GM12801 (cell line): ENCODE results near the gene LCT.

Source experiments
- TF ChIP-seq, protein P1 (sequence below): IDR thresholded peaks from one replicate; pipeline ENCODE4 v1.5.1; 2011; ENCODE audit warnings: control low read depth; ENCODE audit not compliant: insufficient read length; ENCODE audit errors: extremely low read depth

LCT gene

DNA sequence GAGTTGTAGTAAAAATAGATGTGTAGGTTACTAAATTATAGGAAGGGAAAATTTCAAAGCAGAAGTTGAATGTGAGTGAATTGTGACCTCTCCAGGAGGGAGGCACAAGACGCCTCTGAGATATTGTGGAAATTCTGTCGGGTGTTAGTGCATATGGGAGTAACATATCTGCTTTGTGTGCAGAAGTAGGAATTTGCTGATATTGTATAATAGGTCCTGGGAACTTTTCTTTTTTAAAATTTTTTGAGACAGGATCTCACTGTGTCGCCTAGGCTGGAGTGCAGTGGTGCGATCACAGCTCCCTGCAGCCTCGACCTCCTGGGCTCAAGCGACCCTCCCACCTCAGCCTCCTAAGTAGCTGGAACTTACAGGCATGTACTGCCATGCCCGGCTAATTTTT lies 60.6 kb downstream of the LCT start:
- TF ChIP-seq, protein P1, sequence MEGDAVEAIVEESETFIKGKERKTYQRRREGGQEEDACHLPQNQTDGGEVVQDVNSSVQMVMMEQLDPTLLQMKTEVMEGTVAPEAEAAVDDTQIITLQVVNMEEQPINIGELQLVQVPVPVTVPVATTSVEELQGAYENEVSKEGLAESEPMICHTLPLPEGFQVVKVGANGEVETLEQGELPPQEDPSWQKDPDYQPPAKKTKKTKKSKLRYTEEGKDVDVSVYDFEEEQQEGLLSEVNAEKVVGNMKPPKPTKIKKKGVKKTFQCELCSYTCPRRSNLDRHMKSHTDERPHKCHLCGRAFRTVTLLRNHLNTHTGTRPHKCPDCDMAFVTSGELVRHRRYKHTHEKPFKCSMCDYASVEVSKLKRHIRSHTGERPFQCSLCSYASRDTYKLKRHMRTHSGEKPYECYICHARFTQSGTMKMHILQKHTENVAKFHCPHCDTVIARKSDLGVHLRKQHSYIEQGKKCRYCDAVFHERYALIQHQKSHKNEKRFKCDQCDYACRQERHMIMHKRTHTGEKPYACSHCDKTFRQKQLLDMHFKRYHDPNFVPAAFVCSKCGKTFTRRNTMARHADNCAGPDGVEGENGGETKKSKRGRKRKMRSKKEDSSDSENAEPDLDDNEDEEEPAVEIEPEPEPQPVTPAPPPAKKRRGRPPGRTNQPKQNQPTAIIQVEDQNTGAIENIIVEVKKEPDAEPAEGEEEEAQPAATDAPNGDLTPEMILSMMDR: no peak

DNA sequence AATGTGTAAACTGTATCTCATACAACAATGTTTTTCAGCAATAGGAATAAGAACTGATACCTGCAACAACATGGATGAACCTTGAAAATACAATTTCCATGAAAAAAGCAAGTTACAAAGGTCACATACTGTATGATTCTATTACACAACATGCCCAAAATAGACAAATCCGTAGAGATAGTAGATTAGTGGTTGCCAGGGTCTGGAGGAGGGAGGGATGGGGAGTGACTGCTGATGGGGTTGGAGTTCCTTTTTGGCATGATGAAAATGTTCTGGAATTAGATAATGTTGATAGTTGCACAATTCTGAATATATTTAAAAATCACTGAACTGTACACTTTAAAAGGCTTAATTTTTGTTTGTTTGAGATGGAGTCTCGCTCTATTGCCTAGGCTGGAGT lies 61.6 kb downstream of the LCT start:
- TF ChIP-seq, protein P1: no peak

DNA sequence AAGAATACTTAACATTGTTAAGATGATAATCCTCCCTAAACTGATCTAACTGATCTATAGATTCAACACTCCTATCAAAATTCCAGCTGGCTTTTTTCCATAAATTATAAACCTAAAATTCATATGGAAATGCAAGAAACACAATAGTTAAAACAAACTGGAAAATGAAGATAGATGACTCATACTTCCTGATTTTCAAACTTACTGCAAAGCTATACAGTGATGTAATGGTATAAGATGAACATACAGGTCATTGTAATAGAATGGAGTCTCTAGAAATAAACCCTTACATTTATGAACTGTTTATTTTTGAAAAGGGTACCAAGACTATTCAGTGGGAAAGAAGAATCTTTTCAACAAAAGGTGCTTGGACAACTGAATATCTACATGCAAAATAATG lies 63.1 kb downstream of the LCT start:
- TF ChIP-seq, protein P1: no peak

DNA sequence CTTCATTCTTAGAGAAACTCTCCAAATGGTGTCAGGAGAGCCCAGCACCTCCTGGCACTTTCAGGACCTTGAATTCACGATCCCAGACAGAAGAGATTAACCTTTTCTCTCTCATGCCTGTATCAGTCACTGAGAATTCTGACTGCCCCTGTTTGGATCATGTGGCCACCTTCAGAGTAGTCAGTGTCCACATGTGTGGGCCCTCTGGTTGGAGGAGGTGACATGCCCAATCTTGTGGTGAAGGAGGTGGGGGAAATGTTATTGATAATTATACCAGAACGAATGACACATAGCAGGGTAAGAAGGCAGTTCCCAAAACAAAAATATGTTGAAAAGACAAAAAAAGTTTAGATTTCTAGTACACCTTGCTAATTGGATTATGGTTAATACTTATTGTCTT lies 63.7 kb downstream of the LCT start:
- TF ChIP-seq, protein P1: no peak

DNA sequence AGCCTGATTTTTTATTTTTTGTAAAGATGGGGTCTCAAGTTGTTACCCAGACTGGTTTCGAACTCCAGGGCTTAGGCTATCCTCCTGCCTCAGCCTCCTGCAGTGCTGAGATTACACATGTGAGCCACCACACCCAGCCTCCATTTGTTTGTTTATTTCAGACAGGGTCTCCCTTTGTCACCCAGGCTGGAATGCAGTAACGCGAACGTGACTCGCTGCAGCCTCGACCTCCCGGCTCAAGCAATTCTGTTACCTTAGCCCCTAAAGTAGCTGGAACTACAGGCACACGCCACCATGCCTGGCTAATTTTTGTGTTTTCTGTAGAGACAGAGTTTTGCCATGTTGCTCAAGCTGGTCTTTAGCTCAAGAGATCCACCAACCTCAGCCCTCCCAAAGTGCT lies 68.1 kb downstream of the LCT start:
- TF ChIP-seq, protein P1: no peak

DNA sequence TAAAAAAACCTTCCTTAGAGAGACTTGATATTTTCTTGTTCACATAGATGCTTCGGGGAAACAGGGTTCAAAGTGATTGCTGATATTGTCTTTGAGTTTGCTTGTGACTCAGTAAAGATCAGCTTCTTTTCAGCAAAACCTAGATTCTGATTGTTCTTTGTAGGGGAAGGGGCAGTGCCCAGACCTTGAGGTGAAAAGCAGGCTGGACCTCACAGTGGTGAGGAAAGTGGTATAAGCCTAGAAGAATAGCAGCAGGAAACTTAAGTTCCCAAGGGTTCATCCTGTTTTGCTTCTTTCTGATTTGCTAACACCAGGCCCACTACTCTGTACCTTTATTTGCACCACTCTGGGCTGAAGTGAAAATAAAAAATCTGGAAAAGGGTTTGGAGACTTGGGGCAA lies 74.5 kb downstream of the LCT start:
- TF ChIP-seq, protein P1: no peak

DNA sequence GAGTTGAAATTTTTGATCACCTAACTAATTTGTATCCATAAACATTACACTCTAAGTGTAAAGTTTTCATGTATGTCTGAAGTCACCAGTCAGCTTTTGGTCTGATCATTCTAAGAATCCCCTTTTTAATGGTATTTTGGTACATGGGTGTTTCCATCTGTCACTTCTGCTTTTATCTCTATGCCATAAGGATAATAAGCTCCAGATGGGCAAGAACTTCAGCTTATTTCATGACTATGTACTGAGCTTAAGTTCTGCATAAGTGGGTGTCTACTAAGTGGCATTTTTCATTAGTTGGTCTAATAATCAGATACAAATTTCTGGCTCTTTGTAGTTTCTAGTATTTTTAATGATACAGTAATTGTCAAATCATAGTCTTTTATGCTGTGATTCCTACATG lies 75.0 kb downstream of the LCT start:
- TF ChIP-seq, protein P1: no peak

DNA sequence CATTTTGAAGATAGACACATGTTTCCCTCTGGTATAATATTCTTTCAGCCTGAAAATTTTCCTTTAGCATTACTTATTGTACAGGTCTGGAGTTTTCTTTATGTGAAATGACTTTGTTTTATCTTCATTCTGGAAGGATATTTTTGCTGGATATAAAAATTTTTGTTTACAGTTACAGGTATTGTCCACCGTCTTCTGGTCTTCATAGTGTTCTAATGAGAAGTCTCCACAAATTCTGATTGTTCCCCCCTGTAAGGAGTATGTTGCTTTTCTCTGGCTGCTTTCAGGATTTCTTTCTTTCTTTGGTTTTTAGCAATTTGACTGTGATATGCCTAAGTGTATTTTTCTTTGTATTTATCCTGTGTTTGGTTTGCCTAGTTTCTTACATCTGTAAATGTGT lies 80.3 kb downstream of the LCT start:
- TF ChIP-seq, protein P1: no peak
